Measurements from ENCODE around the gene UBE2G1. TPM values are rescaled to one million over a fixed set of nuclear protein-coding genes. Genes with fewer than 3 reads are reported as not detected.

Gene UBE2G1
- total RNA-seq, 2 donors from 2014 or later, result 40.6 to 65.4 TPM

Other genes with a start within 250 kb of the UBE2G1 start
- gene ZZEF1, start 223.6 kb downstream of the UBE2G1 start, total RNA-seq, result 10 to 100 TPM; 48.1 to 48.2 TPM
- 1 to 10 TPM; 6.6 to 8.4 TPM for gene CYB5D2, start 223.5 kb downstream of the UBE2G1 start, total RNA-seq
- gene ANKFY1, start 102.7 kb downstream of the UBE2G1 start, total RNA-seq, result 10 to 100 TPM; 31.7 to 48.3 TPM
- 1 to 10 TPM; 2.4 to 5.8 TPM for gene SPNS3, start 67.3 kb upstream of the UBE2G1 start, total RNA-seq
- gene SPNS2, start 132.2 kb upstream of the UBE2G1 start, total RNA-seq, result under 1 TPM in 1 of 2 donors, not detected in 1; 0.45 TPM
- gene MYBBP1A, start 188.7 kb upstream of the UBE2G1 start, total RNA-seq, result 10 to 100 TPM; 47.5 to 95.4 TPM
- gene GGT6, start 193.9 kb upstream of the UBE2G1 start, total RNA-seq, result not detected
- gene SMTNL2, start 217.9 kb upstream of the UBE2G1 start, total RNA-seq, result not detected